IMR-90 (cell line): ENCODE data around the gene PFKP. TPM values are rescaled to one million over a fixed set of nuclear protein-coding genes. Genes with fewer than 3 reads are reported as not detected.

Experiments used
- ATAC-seq: fragments of 200-7000 bp; cut with Tn5 transposase; 2 replicates; pipeline ENCODE4 v1.9.1; 2020; ENCODE audit warnings: low read depth, mild to moderate bottlenecking, moderate library complexity
- BruUV-seq: library from RNA; stranded (reverse); fragments of 400-500 nt; replicated peaks from 2 replicates; lab custom pipeline; 2021; lab: Mats Ljungman, UMichigan
- CTCF ChIA-PET: fragments of 300-600 bp; formaldehyde crosslinking; extraction: SDS; loops from one replicate; lab custom pipeline; 2021; ENCODE audit warnings: antibody characterized with exemption; lab: Yijun Ruan, JAX
- POLR2A ChIA-PET: fragments of 300-600 bp; sonication (Branson Sonifier 250); formaldehyde crosslinking; loops from one replicate; lab custom pipeline; 2022; ENCODE audit warnings: antibody characterized with exemption; ENCODE audit not compliant: unreplicated experiment; lab: Charles Lee
- DNase-seq: peaks from one replicate; pipeline ENCODE4 v3.0.0; 2013
- H2AFZ ChIP-seq: replicated peaks from 2 replicates; pipeline ENCODE3; 2013; ENCODE audit warnings: low read length, mild to moderate bottlenecking; ENCODE audit not compliant: poor library complexity
- H2AK5ac ChIP-seq: 2 replicates; pipeline ENCODE4 v1.6.1; 2013; ENCODE audit warnings: low read depth, low read length, inconsistent platforms
- H2AK9ac ChIP-seq: replicated peaks from 2 replicates; pipeline ENCODE3; 2013; ENCODE audit warnings: mild to moderate bottlenecking, low read depth, low read length, moderate library complexity; ENCODE audit not compliant: poor library complexity
- H2BK120ac ChIP-seq: 2 replicates; pipeline ENCODE4 v1.6.1; 2013; ENCODE audit warnings: low read depth, low read length, inconsistent platforms
- H2BK15ac ChIP-seq: 3 replicates; pipeline ENCODE4 v1.6.1; 2013; ENCODE audit warnings: low read depth, low read length, inconsistent platforms
- H2BK20ac ChIP-seq: 2 replicates; pipeline ENCODE4 v1.6.1; 2013; ENCODE audit warnings: low read depth, mild to moderate bottlenecking, inconsistent platforms, low read length, moderate library complexity
- H2BK5ac ChIP-seq: 2 replicates; pipeline ENCODE4 v1.6.1; 2013; ENCODE audit warnings: mild to moderate bottlenecking, low read depth, low read length, inconsistent platforms; ENCODE audit not compliant: poor library complexity, severe bottlenecking
- H3K14ac ChIP-seq: replicated peaks from 2 replicates; pipeline ENCODE4 v1.6.1; 2013; ENCODE audit warnings: low read depth, low read length, inconsistent platforms
- H3K18ac ChIP-seq: 2 replicates; pipeline ENCODE4 v1.6.1; 2013; ENCODE audit warnings: low read depth, low read length, control low read depth
- H3K23ac ChIP-seq: 2 replicates; pipeline ENCODE4 v1.6.1; 2013; ENCODE audit warnings: low read depth, low read length, inconsistent platforms
- H3K27ac ChIP-seq: 2 replicates; pipeline ENCODE4 v1.5.1; 2013; ENCODE audit warnings: mild to moderate bottlenecking, control low read depth, low read length; ENCODE audit not compliant: insufficient read depth
- H3K27me3 ChIP-seq: 2 replicates; pipeline ENCODE4 v1.6.1; 2013; ENCODE audit warnings: low read length; ENCODE audit not compliant: control insufficient read depth, insufficient read depth
- H3K36me3 ChIP-seq: 2 replicates; pipeline ENCODE4 v1.6.1; 2013; ENCODE audit warnings: low read length, mixed read lengths; ENCODE audit not compliant: control insufficient read depth, insufficient read depth
- H3K4ac ChIP-seq: 2 replicates; pipeline ENCODE4 v1.6.1; 2013; ENCODE audit warnings: low read depth, low read length, inconsistent platforms
- H3K4me1 ChIP-seq: 2 replicates; pipeline ENCODE4 v1.6.1; 2013; ENCODE audit warnings: low read length, mixed read lengths; ENCODE audit not compliant: control insufficient read depth, insufficient read depth
- H3K4me2 ChIP-seq: 2 replicates; pipeline ENCODE4 v1.6.1; 2013; ENCODE audit warnings: low read depth, mild to moderate bottlenecking, control low read depth, low read length, moderate library complexity
- H3K4me3 ChIP-seq: 2 replicates; pipeline ENCODE4 v1.5.1; 2013; ENCODE audit warnings: low read depth, mild to moderate bottlenecking, control low read depth, low read length, moderate library complexity; ENCODE audit not compliant: insufficient read depth
- H3K56ac ChIP-seq: 2 replicates; pipeline ENCODE4 v1.6.1; 2013; ENCODE audit warnings: low read length, inconsistent platforms; ENCODE audit not compliant: insufficient read depth; ENCODE audit errors: extremely low read depth
- H3K79me1 ChIP-seq, 2 experiments: 2 replicates each; pipeline ENCODE4 v1.6.1; 2013; ENCODE audit warnings: low read length in 2 of 2, inconsistent platforms in 1 of 2, low read depth in 1 of 2
- H3K9ac ChIP-seq: 2 replicates; pipeline ENCODE4 v1.6.1; 2013; ENCODE audit warnings: low read depth, low read length, control low read depth
- H3K9me1 ChIP-seq: 2 replicates; pipeline ENCODE4 v1.6.1; 2013; ENCODE audit warnings: low read length, inconsistent platforms; ENCODE audit not compliant: insufficient read depth
- H3K9me3 ChIP-seq: 2 replicates; pipeline ENCODE4 v1.6.1; 2013; ENCODE audit warnings: low read length; ENCODE audit not compliant: control insufficient read depth, insufficient read depth
- H4K20me1 ChIP-seq: 2 replicates; pipeline ENCODE4 v1.6.1; 2013; ENCODE audit warnings: low read length, inconsistent platforms; ENCODE audit not compliant: insufficient read depth
- H4K5ac ChIP-seq: 2 replicates; pipeline ENCODE4 v1.6.1; 2013; ENCODE audit warnings: mild to moderate bottlenecking, low read depth, low read length, control low read depth
- H4K8ac ChIP-seq, 2 experiments: 2 replicates each; pipeline ENCODE4 v1.6.1; 2013; ENCODE audit warnings: low read depth in 2 of 2, low read length in 2 of 2, control low read depth in 1 of 2, inconsistent platforms in 1 of 2
- H4K91ac ChIP-seq: 2 replicates; pipeline ENCODE4 v1.6.1; 2013; ENCODE audit warnings: low read depth, low read length, inconsistent platforms; ENCODE audit not compliant: insufficient read depth
- BHLHE40 ChIP-seq: fragments of 150-350 bp; IDR thresholded peaks from 2 replicates; pipeline ENCODE4 v1.6.1; 2016; ENCODE audit warnings: mild to moderate bottlenecking, low read depth, low read length
- CEBPB ChIP-seq: IDR thresholded peaks from 2 replicates; pipeline ENCODE4 v1.6.1; 2012; ENCODE audit warnings: low read depth, low read length, improper control_type of control experiment
- CHD1 ChIP-seq: IDR thresholded peaks from 2 replicates; pipeline ENCODE4 v1.6.1; 2012; ENCODE audit warnings: low read depth, low read length, improper control_type of control experiment
- FOS ChIP-seq: fragments of 150-350 bp; IDR thresholded peaks from 2 replicates; pipeline ENCODE4 v1.6.1; 2016; ENCODE audit warnings: low read depth, low read length
- MAFK ChIP-seq: IDR thresholded peaks from 2 replicates; pipeline ENCODE4 v1.6.1; 2012; ENCODE audit warnings: low read depth, low read length, improper control_type of control experiment
- MAZ ChIP-seq: IDR thresholded peaks from 2 replicates; pipeline ENCODE4 v1.6.1; 2012; ENCODE audit warnings: low read depth, mild to moderate bottlenecking, low read length, improper control_type of control experiment, moderate library complexity, borderline replicate concordance
- MXI1 ChIP-seq: IDR thresholded peaks from 2 replicates; pipeline ENCODE4 v1.6.1; 2012; ENCODE audit warnings: low read depth, mild to moderate bottlenecking, low read length, moderate library complexity, borderline replicate concordance
- NFE2L2 ChIP-seq: fragments of 150-350 bp; IDR thresholded peaks from 2 replicates; pipeline ENCODE4 v1.6.1; 2016; ENCODE audit warnings: low read depth, mild to moderate bottlenecking, low read length
- POLR2A ChIP-seq: IDR thresholded peaks from 2 replicates; pipeline ENCODE4 v1.6.1; 2012; ENCODE audit warnings: mild to moderate bottlenecking, low read depth, low read length
- RAD21 ChIP-seq: IDR thresholded peaks from 2 replicates; pipeline ENCODE4 v1.6.1; 2012; ENCODE audit warnings: low read length, improper control_type of control experiment
- RCOR1 ChIP-seq: IDR thresholded peaks from 2 replicates; pipeline ENCODE4 v1.6.1; 2012; ENCODE audit warnings: mild to moderate bottlenecking, low read length, improper control_type of control experiment; ENCODE audit not compliant: insufficient replicate concordance
- RFX5 ChIP-seq: IDR thresholded peaks from 2 replicates; pipeline ENCODE4 v1.8.0; 2012; ENCODE audit warnings: low read depth, mild to moderate bottlenecking, low read length, moderate library complexity
- SMC3 ChIP-seq: fragments of 150-350 bp; IDR thresholded peaks from 2 replicates; pipeline ENCODE4 v1.6.1; 2016; ENCODE audit warnings: low read depth, mild to moderate bottlenecking, antibody characterized with exemption, low read length, moderate library complexity
- WGBS, 2 experiments: methylation state at CpG; one replicate each; pipeline versions ENCODE4 v1.1.5 to v1.1.7; 2013; ENCODE audit warnings: missing lambda C conversion rate in 2 of 2; ENCODE audit not compliant: insufficient read length in 1 of 2; ENCODE audit errors: extremely low coverage in 2 of 2; 5-methylcytosine and 5-hydroxymethylcytosine counted together
- dilution Hi-C: fragments of 300-500 bp; cut with HindIII; formaldehyde crosslinking; loops from one replicate; pipeline ENCODE4 v1.14.3; 2018; ENCODE audit warnings: low sequenced_read_pairs; ENCODE audit not compliant: unreplicated experiment
- in situ Hi-C: fragments of 300-500 bp; cut with MboI; formaldehyde crosslinking; loops from 3 replicates; pipeline ENCODE4 v1.14.3; 2019; ENCODE audit warnings: low sequenced_read_pairs, inconsistent platforms, mixed read lengths
- intact Hi-C: fragments of 100-400 bp; cut with micrococcal nuclease; formaldehyde crosslinking; loops from 2 replicates; pipeline ENCODE4 v1.10.0; 2022
- polyA plus RNA-seq, 3 experiments: library from polyadenylated mRNA; depleted of rRNA; stranded (reverse); fragments of >200 nt; gene quantifications; 2 replicates each; pipeline ENCODE4 v1.2.3, GENCODE V29; 2012; ENCODE audit warnings: low replicate concordance in 1 of 3
- total RNA-seq: library from RNA; depleted of rRNA; stranded (reverse); fragments of >200 nt; gene quantifications from 2 replicates; pipeline ENCODE4 v1.2.3, GENCODE V29; 2012
- TF ChIP-seq, protein P1 (sequence below): fragments of 150-350 bp; IDR thresholded peaks from 2 replicates; pipeline ENCODE4 v1.6.1; 2017; ENCODE audit warnings: mild to moderate bottlenecking, antibody characterized with exemption, low read length, low read depth
- TF ChIP-seq, protein P2 (sequence below): conservative IDR thresholded peaks from 2 replicates; pipeline ENCODE4 v1.5.1; 2012; ENCODE audit warnings: mild to moderate bottlenecking, low read depth, low read length, improper control_type of control experiment
- TF ChIP-seq, protein P3 (sequence below): fragments of 150-350 bp; IDR thresholded peaks from 2 replicates; pipeline ENCODE4 v1.6.1; 2016; ENCODE audit warnings: low read depth, mild to moderate bottlenecking, low read length, moderate library complexity, borderline replicate concordance

The PFKP gene
- total and polyA plus RNA-seq, 2 of the 4 experiments (the other 2 are of a cell fraction), result 223 to 294 TPM

DNA sequence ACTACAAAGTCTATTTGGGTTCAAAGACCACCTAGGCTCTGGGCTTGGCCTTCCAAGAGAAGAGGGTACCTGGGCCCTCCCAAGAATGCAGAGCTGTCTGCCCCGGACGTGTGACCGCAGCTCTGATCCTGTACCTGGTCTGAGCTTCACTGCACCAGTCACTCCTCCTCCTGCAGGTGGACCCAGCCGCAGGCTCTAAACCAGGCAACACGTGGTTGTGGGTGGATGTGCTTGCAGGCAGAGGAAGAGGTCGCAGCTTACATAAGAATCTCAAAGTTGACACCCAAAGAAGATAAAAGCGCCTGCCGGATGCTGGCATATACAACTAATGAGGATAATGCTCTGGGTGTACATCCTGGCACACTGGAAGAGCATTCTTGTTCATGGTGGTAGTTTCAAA lies 9.4 kb upstream of the PFKP start:
- Histone ChIP-seq H3K14ac (no peak overlapping the region), H3K9me1 (peaks cover 6% of the 10 kb centered on the region), H3K4me1 (peaks cover 10% of the 10 kb centered on the region), H4K20me1 (no peaks in the 10 kb centered on the region), H3K56ac (no peak overlapping the region), H3K4me2 (no peak overlapping the region), H2AK9ac (no peak overlapping the region), H4K91ac (no peak overlapping the region), H4K5ac (no peak overlapping the region), H3K27ac (no peak overlapping the region), H3K79me1 (no peaks in the 10 kb centered on the region), H3K4me3 (no peak overlapping the region), H4K8ac (no peak overlapping the region), H3K36me3 (no peaks in the 10 kb centered on the region), H2AK5ac (no peak overlapping the region; the same call in 1 of the 2 replicates), H3K9ac (no peak overlapping the region), H3K4ac (no peak overlapping the region), H3K27me3 (no peaks in the 10 kb centered on the region), H2BK5ac (no peak overlapping the region), H3K18ac (no peak overlapping the region), H2BK20ac (no peak overlapping the region), H3K23ac (no peak overlapping the region), H2AFZ (no peak overlapping the region), H2BK15ac (no peak overlapping the region), H3K9me3 (peaks cover 2% of the 10 kb centered on the region; the same call in 1 of the 2 replicates), H2BK120ac (no peak overlapping the region)
- no TSS peak for BruUV-seq
- intact Hi-C loops, result no loop called here
- ATAC-seq (no peak), DNase-seq (no peak)
- TF ChIP-seq RCOR1 (no peak), FOS (no peak), MAZ (no peak), RFX5 (no peak), NFE2L2 (no peak), MXI1 (no peak), CEBPB (no peak), RAD21 (no peak), POLR2A (no peak), SMC3 (no peak), CHD1 (no peak), BHLHE40 (no peak), MAFK (no peak)
- TF ChIP-seq, protein P1, sequence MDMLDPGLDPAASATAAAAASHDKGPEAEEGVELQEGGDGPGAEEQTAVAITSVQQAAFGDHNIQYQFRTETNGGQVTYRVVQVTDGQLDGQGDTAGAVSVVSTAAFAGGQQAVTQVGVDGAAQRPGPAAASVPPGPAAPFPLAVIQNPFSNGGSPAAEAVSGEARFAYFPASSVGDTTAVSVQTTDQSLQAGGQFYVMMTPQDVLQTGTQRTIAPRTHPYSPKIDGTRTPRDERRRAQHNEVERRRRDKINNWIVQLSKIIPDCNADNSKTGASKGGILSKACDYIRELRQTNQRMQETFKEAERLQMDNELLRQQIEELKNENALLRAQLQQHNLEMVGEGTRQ, result no peak
- TF ChIP-seq, protein P2, sequence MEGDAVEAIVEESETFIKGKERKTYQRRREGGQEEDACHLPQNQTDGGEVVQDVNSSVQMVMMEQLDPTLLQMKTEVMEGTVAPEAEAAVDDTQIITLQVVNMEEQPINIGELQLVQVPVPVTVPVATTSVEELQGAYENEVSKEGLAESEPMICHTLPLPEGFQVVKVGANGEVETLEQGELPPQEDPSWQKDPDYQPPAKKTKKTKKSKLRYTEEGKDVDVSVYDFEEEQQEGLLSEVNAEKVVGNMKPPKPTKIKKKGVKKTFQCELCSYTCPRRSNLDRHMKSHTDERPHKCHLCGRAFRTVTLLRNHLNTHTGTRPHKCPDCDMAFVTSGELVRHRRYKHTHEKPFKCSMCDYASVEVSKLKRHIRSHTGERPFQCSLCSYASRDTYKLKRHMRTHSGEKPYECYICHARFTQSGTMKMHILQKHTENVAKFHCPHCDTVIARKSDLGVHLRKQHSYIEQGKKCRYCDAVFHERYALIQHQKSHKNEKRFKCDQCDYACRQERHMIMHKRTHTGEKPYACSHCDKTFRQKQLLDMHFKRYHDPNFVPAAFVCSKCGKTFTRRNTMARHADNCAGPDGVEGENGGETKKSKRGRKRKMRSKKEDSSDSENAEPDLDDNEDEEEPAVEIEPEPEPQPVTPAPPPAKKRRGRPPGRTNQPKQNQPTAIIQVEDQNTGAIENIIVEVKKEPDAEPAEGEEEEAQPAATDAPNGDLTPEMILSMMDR, result no peak
- TF ChIP-seq, protein P3, sequence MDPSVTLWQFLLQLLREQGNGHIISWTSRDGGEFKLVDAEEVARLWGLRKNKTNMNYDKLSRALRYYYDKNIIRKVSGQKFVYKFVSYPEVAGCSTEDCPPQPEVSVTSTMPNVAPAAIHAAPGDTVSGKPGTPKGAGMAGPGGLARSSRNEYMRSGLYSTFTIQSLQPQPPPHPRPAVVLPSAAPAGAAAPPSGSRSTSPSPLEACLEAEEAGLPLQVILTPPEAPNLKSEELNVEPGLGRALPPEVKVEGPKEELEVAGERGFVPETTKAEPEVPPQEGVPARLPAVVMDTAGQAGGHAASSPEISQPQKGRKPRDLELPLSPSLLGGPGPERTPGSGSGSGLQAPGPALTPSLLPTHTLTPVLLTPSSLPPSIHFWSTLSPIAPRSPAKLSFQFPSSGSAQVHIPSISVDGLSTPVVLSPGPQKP, result no peak
- dilution Hi-C loops, result no loop called here
- ChIA-PET CTCF (no interaction called here), POLR2A (no interaction called here)
- 88% methylated on average over 3 of the region's 8 CpGs; no CpG with 5 or more reads in 1 of the 2 experiments for WGBS, 2 experiments
- in situ Hi-C loops, result no loop called here
